ENCODE results near the gene GRID1. TPM values are rescaled to one million over a fixed set of nuclear protein-coding genes. Genes with fewer than 3 reads are reported as not detected.

GRID1 gene
- total RNA-seq, 4 donors from 2014 or later, result 0.88 to 7.3 (median 4.1) TPM

GRCh38 chr10:85558533-85558932, 808.1 kb downstream of the GRID1 start:
- H3K27me3 ChIP-seq, result no peaks in the 10 kb centered on the region

GRCh38 chr10:85557706-85558105, 808.9 kb downstream of the GRID1 start:
- Histone ChIP-seq H3K27me3 (no peaks in the 10 kb centered on the region), H3K4me3 (no peak overlapping the region), H3K4me1 (no peaks in the 10 kb centered on the region), H3K9me3 (no peaks in the 10 kb centered on the region), H3K36me3 (no peaks in the 10 kb centered on the region), H3K27ac (no peak overlapping the region)
- intact Hi-C loops (cut with DNase I; ENCODE audit: low total_unique reads), result no loop called here
- no peak for TF ChIP-seq CTCF (IDR thresholded peaks at IDR 0.05)
- no peak for TF ChIP-seq POLR2A (IDR thresholded peaks at IDR 0.05)
- DNase-seq, result no peak

More at GRCh38 chr10:85558533-85558932, 808.1 kb downstream of the GRID1 start:
- no peaks in the 10 kb centered on the region for H3K36me3 ChIP-seq
- TF ChIP-seq CTCF (IDR thresholded peaks at IDR 0.05) (no peak), POLR2A (IDR thresholded peaks at IDR 0.05) (no peak)
- intact Hi-C loops (cut with DNase I; ENCODE audit: low total_unique reads), result no loop called here
- H3K4me1 ChIP-seq, result no peaks in the 10 kb centered on the region
- H3K4me3 ChIP-seq, result no peak overlapping the region
- H3K27ac ChIP-seq, result no peak overlapping the region
- DNase-seq, result no peak
- H3K9me3 ChIP-seq, result no peaks in the 10 kb centered on the region

GRCh38 chr10:85557077-85557476, 809.5 kb downstream of the GRID1 start:
- no peaks in the 10 kb centered on the region for H3K27me3 ChIP-seq
- no peak overlapping the region for H3K4me3 ChIP-seq
- TF ChIP-seq CTCF (IDR thresholded peaks at IDR 0.05), result no peak
- no peak for TF ChIP-seq POLR2A (IDR thresholded peaks at IDR 0.05)
- intact Hi-C loops (cut with DNase I; ENCODE audit: low total_unique reads), result no loop called here
- no peak for DNase-seq
- no peaks in the 10 kb centered on the region for H3K36me3 ChIP-seq
- no peaks in the 10 kb centered on the region for H3K9me3 ChIP-seq
- H3K4me1 ChIP-seq, result no peaks in the 10 kb centered on the region
- no peak overlapping the region for H3K27ac ChIP-seq

MicroRNAs encoded within 50 kb of the gene (microRNA counts, 767-probe panel; counts per million panel counts)
- 0 counts per million in 2 donors for microRNA hsa-miR-346

Small RNA genes lying within 50 kb of the gene (microRNA-seq; reads per million reads assigned to microRNA genes)
- gene MIR346 (ENCODE audit: borderline microRNAs expressed, borderline replicate concordance), result 4.4 reads per million

Small RNA genes lying within 50 kb of the gene (small RNA-seq; reads per million reads assigned to genes)
- gene MIR346, result not detected
- not detected for gene RF02271
- not detected for gene RN7SKP238
- gene RNA5SP322, result not detected

Other genes with a start within 250 kb of the GRID1 start
- gene WAPL, start 155.0 kb upstream of the GRID1 start, total RNA-seq, result 10 to 100 TPM; 17.4 to 75.1 (median 34.9) TPM